HG03045 (cell line): ENCODE results near the gene MTFP1.
"Not testable (repeated sequence)": the region's sequence is repeated elsewhere in the genome, so short reads cannot be mapped to it uniquely, and the experiment has no call there.

ENCODE experiments used
- ATAC-seq: cut with Tn5 transposase; IDR thresholded peaks from one replicate; pipeline ENCODE4 v1.9.1; 2021; ENCODE audit warnings: mild to moderate bottlenecking, moderate library complexity; ENCODE audit not compliant: unreplicated experiment

MTFP1 gene

DNA sequence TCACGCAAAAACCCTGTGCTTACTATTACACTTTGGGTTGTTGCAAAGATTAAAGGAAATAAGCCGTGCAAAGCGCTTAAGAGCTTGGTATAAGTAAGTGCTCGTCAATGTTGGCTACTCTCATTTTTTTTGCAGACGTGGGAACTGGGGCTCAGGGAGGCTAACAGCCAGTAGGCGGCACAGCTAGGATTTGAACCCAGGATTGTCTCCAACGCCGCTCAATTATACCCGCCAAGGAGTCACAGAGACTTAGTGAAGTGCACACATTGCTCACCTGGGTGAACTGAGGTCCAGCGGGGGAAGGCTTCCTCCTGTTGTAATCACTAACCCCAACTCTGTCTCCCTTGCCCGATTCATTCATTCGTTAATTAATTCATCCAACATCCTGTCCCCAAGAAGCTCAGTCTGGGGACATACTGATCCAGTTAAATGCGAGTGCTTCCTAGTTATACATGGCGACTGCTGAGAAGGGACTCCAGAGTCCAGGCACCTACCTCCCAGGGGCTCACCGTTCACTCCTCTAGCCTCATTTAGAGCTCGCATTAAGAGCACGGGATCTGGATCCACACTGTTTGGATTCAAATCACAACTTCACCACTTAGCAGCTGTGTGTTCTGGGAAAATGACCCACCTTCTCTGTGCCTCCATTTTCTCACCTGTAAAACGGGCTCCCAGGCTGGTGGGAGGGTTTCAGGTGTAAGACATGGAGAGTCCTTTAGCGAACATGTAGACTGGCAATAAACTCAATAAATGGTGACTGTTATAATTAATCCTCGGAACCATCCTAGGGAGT, 838 bp upstream of the MTFP1 start:
- ATAC-seq, result no peak

DNA sequence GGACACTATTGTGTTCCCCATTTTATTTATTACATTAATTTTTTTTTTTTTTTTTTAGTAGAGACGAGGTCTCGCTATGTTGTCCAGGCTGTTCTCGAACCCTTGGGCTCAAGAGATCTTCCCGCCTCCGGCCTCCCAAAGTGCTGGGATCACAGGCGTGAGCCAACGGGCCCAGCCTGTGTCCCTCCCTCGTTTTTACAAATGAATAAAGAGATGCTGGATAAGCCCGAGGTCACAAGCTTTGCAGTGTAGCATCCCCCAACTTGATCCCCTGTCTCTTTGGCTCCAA, 297 bp upstream of the MTFP1 start:
- ATAC-seq, result no peak

DNA sequence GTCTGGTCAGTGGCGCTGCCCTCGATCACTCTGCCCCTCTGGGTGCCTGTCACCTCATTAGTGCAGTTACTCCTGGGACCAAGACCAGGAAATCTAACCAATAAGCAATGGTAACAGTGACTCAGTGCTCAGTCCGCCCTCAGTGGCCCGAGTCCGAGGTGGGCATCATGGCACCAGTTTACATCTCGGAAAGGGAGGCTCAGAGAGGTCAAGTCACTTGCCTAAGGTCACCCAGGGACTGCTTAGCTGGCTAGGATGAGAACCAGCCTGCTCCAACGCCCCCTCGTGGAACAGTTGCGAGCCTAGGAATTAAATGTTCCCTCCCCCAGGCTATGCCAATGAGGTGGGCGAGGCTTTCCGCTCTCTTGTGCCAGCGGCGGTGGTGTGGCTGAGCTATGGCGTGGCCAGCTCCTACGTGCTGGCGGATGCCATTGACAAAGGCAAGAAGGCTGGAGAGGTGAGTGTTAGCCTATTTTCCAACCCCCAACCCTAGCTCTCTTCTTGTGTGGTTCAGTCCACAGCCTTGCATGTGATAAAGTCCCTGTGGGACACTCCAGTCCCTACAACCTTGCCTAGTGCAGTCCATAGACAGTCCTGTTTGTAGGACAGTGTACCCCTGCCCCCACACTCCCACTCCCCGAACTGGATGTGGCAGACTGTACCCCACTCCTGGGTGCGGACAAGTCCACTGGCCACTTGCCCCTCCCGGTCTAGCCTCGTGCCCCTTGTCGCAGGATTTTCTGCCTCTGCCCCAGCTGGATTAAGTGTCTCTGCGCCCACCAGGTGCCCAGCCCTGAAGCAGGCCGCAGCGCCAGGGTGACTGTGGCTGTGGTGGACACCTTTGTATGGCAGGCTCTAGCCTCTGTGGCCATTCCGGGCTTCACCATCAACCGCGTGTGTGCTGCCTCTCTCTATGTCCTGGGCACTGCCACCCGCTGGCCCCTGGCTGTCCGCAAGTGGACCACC, 1.1 kb downstream of the MTFP1 start:
- ATAC-seq, result no peak

DNA sequence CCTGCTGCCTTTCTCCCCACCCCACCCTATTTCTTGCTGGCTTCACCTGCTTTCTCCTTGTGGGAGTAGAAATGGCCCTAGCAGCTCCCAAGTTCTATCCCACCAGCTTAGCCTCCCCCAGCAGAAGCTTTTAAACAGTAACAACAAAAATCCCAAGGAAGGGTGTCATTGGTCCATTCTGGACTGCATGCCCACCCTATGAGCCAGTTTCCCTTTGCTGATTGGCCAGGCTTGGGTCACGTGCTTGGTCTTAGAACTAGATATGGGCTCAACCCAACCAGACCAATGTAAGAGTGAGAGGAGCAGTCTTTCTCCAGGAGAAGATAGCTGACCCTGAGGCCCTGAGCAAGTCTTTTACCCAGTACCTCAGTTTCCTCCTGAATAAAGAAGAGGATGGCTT, 2.3 kb downstream of the MTFP1 start:
- no peak for ATAC-seq

DNA sequence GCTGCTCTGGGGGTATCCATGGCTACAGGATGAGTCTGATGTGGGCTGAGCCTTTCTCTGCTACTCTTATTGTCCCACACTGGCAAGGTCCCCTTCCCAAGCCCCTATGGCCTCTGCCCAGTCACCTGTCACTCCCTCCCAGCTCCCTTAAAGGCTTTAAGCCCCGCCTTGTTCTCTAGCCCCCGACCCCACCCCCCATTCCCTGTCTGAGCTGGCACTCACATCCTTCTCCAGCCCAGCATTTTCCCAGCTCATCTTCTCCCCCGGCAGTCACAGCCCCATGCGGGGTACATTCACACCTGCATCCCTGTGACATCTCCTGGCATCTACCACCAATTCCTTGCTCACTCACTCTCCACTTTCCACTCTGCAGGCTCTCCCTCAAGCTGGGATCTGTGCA, 4.3 kb downstream of the MTFP1 start:
- no peak for ATAC-seq

DNA sequence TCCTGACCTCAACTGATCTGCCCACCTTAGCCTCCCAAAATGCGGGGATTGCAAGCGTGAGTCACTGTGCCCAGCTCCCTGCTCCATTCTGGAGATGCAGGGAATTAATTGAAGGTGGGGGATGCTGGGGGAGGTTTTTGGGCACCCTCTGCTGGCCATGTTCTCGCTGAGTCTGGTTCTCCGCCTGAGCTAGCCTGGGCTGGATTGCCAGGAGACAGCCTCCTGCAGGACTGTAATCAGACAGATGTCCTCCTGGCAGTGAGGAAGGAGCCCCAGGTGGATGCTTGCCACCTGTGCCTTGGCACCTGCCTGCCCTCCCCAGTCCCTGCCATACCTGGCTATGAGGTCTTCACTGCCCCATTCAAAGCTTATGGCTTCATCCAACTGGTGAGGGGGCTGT, 5.4 kb downstream of the MTFP1 start:
- no peak for ATAC-seq

DNA sequence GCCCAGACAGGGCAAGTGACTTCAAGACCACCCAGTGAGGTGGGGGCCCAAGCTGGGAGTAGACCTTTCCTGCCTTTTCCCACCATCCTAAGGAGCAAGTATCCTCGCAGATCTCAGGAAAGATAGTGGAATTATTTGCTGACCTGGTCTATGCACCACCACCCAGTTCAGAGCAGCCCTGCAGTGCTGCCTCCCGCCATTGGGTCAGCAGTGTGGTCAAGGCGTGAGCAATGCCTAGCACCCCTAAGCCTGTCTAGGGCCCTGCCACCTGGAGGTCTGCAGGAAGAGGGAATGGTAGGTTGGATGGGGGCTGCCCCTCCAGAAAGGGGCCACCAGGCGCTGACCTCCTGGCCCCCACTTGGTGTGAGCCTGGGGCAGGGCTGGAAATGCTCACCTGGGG, 6.5 kb downstream of the MTFP1 start:
- ATAC-seq, result no peak

DNA sequence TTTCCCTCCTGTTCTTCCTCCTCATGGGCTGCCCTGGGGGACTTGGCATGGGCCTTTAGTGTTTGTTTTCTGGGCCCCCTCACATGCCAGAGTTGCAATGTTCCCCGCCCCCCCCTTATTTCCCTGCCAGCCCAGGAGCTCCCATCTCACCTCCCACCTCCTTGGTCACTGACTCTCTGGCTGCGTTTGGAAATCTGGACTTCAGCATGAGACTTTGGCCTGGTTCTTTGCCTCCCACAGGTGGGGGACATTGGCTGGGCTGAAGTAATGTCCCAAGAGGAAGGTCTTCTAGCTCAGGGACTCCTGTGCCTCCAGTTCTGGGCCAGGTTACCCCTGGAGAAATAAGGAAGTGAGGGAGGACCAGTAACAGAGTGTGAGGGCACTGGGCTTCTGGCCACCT, 7.0 kb downstream of the MTFP1 start:
- no peak for ATAC-seq

DNA sequence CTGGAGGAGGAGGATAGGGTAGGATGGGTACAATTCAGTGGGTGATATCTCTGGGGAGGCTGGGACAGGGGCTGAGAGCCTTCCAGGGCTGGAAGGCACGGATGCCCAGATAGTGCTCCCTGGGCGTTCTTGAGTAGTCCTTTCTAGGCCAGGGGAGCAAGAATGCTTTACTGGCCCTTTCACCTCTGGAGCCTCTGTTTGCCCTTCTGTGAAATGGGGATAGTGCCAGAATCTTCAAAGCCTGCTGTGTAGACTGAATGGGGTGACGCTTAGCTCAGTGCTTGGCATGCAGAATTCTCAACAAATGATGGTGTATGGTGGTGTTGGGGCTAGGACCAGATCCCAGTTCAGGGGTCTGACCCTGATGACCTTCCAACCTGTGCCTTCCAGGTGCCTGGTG, 7.7 kb downstream of the MTFP1 start:
- no peak for ATAC-seq

DNA sequence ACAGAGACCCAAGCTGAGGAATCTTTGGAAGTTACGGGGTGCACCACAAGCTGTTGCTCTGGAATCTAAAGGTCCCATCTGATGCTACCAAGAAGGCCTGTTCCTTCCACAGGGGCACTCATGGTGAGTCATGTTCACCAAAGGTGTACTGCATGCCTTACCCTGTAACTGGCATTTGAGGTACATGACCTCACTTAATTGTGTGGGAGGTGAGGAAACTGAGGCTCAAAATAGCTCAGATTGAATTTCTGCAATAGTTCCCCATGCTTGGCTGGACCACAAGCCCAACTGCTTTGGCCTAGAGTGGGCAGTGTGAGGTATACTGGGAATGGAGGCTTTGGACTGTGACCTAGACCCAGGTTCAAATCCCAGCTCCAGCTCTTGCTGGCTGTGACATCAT, 8.2 kb downstream of the MTFP1 start:
- ATAC-seq, result no peak

DNA sequence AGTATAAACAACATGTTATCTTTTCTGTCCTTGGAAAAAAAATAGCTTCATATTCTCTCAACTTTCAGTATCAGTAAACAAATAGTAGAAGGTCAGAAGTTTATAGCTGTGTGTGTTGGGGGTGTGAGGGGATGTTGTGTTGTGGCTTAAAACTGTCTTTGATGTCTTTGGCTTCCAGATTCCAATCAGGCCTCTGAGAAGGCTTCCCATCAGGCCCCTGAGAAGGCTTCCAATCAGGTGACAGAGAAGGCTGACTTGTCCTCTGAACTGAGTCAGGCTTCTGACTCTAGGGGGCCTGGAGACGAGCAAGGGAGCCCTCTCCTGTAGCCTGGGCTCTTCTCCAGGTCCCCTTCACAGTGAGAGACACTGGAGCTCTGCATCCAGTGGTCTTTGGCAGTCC, 9.3 kb downstream of the MTFP1 start:
- ATAC-seq, result no peak

DNA sequence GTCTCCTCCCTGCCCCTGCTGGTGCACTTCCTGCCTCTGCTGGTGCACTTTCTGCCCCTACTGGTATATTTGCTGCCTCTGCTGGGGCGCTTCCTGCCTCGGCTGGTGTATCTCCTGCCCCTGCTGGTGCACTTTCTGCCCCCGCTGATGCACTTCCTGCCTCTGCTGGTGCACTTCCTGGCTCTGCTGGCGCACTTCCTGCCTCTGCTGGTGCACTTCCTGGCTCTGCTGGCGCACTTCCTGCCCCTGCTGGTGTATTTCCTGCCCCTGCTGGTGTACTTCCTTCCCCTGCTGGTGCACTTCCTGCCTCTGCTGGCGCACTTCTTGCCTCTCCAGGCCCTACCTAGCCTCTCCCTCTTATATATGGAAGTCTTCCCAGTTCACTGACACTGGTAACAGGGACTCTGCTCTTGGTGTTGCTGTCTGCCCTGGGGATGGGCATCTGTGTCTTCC, 10.1 kb downstream of the MTFP1 start:
- ATAC-seq, result no peak

DNA sequence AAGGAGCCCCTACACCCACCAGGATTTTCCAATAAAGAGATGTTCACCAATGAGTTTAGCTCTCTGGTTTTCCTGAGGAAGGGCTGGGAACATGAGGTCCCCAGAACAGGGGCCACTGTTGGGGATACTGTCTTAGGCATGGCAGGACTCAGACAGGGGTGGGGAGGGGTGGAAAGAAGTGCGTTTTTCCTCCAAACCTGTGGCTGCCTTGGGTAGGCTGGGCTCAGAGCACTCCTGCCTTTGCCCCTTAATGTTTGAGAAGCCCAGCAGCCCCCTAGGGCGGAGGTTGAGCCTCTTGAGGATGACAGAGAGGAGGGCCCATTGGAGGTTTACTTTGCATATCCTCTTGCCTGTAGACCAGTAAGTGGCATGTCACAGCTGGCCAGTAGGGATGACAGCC, 10.6 kb downstream of the MTFP1 start:
- no peak for ATAC-seq

DNA sequence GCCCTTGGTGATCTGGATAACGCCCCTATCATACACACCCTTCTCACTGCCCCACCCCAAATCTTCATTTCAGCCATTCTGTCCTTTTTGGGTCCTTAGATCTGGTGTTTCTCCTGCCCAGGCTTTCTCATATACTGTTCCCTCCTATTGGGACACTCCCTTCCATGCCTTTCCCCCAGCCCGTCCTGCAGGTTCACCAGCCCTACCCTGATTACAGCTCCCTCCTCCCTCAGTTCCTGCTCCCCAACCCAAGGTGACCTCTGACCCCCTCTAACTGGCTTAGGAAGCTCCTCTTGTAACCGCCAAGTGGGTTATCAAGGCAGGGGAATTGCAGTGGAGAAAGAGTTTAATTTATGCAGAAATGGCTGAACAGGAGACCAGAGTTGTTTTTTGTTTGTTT, 13.0 kb downstream of the MTFP1 start:
- no peak for ATAC-seq

DNA sequence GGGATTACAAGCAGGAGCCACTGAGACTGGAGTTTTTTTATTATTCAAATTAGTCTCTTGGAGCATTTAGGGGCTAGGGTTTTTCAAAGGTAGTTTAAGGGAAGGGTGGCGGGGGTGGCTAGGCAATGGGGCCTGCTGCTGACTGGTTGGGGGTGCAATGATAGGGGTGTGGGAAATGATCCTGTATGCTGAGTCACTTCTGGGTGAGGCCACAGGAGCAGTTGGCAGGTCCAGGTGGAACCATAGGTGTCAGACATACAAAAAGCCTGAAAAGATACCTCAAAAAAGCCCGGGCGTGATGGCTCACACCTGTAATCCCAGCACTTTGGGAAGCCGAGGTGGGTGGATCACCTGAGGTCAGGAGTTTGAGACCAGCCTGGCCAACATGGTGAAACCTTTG, 13.7 kb downstream of the MTFP1 start:
- no peak for ATAC-seq

DNA sequence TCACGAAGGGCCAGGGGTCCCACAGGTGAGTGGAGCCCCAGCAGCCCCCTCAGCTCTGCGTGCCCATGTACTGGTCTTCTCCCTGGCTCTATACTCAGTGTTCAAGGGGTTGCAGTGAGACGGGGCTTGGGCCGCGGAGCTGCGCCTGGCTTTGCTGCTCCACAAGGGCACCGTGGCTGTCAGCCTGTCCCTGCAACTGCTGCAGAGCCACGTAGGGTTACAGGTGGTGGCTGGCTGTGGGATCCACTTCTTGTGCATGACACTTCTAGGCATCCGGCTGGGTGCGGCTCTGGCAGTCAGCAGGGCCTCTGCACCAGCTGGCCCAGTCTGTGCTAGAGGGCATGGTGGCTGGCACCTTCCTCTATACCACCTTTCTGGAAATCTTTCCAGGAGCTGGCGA, 14.3 kb downstream of the MTFP1 start:
- no peak for ATAC-seq

DNA sequence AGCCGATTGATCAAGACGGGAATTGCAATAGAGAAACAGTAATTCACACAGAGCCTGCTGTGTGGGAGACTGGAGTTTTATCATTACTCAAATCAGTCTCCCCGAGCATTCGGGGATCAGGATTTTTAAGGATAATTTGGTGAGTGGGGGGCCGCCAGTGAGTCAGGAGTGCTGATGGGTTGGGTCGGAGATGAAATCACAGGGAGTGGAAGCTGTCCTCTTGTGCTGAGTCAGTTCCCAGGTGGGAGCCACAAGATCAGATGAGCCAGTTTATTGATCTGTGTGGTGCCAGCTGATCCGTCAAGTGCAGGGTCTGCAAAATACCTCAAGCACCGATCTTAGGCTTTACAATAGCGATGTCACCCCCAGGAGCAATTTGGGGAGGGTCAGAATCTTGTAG, 15.5 kb downstream of the MTFP1 start:
- ATAC-seq, result no peak

DNA sequence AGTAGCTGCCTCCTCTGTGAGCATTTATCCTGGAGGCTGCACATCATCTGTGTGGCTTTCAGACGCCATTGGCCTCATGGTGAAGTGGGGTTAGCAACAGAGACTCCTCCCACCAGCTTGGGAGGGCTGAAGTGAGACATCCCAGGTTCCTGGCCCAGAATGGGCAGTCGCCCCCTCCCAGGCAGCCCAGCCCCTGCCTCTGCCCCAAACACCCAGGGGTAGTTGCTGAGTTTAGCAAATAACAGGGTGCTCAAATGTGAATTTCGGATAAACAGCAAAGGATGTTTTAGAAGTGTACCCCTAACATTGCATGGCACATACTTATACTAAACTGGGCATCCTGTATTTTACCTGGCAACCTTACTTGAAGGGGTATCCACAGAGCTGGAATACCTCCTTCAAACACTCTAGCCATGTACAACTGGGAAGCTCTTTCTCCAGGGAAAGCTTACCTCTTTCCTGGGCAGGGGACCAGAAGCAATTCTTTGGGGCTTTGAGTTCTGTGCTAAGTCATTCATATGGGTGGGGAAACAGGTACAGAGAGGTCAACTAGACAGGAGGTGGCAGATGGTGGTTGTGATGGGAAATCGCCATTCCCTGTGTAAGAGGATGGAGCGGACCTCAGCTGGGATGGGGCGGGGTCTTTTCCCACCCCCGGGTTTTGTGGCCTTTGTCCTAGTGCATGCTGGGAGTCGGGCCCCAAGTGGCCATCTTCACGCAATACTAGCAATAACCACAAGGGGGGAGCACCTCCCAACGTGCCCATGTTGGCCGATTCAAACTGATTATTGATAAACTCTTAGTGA, 19.3 kb downstream of the MTFP1 start:
- ATAC-seq, result no peak

DNA sequence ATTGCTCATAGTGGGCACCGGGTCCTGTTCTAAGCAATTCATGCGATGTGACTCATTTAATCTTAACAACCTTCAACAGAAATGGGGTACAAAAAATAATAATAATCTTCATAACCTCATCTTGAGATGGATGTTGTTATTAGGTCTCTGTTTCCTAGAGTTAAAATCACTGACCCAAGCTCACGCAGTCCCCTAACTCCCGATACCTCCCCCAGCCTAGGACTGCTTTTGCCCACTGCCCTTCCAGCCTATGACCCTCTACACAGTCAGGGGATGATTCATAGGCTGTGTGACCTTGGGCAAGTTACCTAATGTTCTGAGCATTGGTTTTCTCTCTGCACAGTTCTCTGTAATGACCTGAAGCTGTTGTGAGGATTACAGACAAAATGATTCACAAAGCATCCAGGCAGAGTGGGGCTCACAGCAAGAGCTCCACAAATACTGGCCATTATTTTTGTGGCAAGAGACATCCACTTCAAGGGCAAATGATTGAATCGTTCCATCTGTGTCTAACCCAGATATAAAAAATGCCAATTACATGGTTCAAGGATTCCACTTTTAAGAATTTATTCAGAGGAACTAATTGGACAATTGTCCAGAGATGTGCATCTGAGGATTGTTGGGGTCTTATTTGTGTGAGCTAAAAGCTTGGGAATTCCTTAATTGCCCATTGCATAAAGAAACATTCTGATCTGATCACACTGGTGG, 20.0 kb downstream of the MTFP1 start:
- ATAC-seq, result no peak

DNA sequence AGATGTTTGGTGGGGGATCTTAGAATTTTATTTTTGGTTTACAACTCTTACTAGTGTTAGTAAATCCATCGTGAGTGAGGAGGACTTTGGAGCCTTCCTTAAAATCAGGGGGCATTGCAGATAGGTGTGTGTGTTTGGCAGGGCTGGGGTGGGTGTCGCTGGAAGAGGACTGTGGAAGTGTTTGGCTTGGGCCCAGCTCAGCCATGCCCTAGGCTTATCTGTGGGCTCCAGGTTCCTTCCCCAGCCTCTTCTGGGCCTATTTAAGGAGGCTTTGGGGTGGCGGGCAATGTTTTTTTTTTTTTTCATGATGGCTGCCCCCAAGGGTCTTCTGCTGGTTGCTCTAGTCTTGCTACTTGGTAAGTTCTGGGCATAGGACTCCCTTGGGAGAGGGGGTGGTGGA, 22.1 kb downstream of the MTFP1 start:
- no peak for ATAC-seq

DNA sequence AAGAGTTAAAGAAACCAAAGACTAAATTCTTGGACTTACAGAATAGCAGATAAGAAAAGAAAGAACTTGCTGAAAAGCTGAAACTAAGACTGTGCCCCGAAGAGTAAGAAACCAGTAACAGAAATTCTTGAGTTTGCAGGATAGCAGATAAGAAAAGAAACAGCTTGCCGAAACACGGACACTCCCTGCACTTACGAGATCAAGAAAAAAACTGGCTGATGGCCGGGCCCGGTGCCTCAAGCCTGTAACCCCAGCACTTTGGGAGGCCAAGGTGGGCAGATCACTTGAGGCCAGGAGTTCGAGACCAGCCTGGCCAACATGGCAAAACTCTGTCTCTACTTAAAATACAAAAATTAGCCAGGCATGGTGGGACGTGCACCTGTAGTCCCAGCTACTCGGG, 25.9 kb downstream of the MTFP1 start:
- ATAC-seq, result not testable (repeated sequence)
